ENCODE data around the gene TGFB1I1. TPM values are rescaled to one million over a fixed set of nuclear protein-coding genes. Genes with fewer than 3 reads are reported as not detected.

Gene TGFB1I1
- total and polyA plus RNA-seq, 2 of the 13 experiments (the other 11 are each of a cell fraction or from before 2014, with no cell fraction given) = 0.80 to 2.9 TPM

DNA sequence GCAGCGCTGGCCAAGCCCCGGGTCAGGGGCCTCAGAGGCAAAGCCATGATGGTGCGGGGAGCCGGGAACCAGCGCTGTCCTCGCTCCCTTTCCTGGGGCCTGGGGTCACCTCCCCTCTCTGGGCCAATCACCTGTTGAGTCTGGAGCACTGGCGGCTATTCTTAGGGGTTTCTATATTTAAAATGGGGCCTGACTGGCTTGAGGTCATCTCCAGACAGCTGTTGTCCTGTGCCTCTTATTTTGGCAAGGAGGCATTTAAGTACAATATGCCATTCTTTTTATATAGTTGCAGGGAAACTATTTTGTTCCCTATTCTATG lies 43.7 kb upstream of the TGFB1I1 start, which contains the start of gene COX6A2:
TSS of gene COX6A2 (minus strand) at position 82 of the 319 bp plus-strand sequence. CDS start at position 47, 35 bp downstream.
- no peaks in the 10 kb centered on the region for H3K9me3 ChIP-seq (ENCODE audit: low read length)
- no peak for ATAC-seq
- no peak within 1 kb of the TSS for H3K9ac ChIP-seq (ENCODE audit: insufficient read depth, low read depth, low read length)
- no peak within 1 kb of the TSS for H3K27ac ChIP-seq (ENCODE audit: extremely low read length, insufficient read depth, low read length)
- H3K4me1 ChIP-seq (ENCODE audit: insufficient read depth, low read length) = no peaks in the 10 kb centered on the region
- no TSS peak for BruUV-seq (replicated peaks)
- in situ Hi-C loops (cut with HindIII; ENCODE audit: extremely low pct_ligation_motif_present, low pct_unique_long_range_greater_than_20kb) = loop anchor here (25.0 kb wide), 1 partner anchor 216 kb away; the partner anchor contains the start of genes PYCARD, PYDC1 and TRIM72
- DNase-seq (ENCODE audit: low spot score) = no peak
- WGBS (ENCODE audit: low lambda C conversion rate) = 80% methylated on average over 7 of the region's 7 CpGs
- H3K4me3 ChIP-seq (replicated peaks in 1 of 3; ENCODE audit: insufficient read depth in 1 of 3, low read depth in 2 of 3, low read length in 3 of 3) = no peak within 1 kb of the TSS
- TF ChIP-seq ZNF616 (CRISPR knock-in tag; IDR thresholded peaks at IDR 0.05; ENCODE audit: low read depth) (no peak), GLMP (CRISPR knock-in tag; IDR thresholded peaks at IDR 0.05; ENCODE audit: borderline replicate concordance) (no peak), IRF9 (CRISPR knock-in tag; IDR thresholded peaks at IDR 0.05; ENCODE audit: borderline replicate concordance) (no peak), CEBPZ (IDR thresholded peaks at IDR 0.05; ENCODE audit: low read length) (no peak), ZNF770 (CRISPR knock-in tag; IDR thresholded peaks at IDR 0.05) (no peak), ZNF354B (CRISPR knock-in tag; IDR thresholded peaks at IDR 0.05) (no peak), HNRNPK (IDR thresholded peaks at IDR 0.05; ENCODE audit: low read depth, low read length, poor library complexity, severe bottlenecking) (no peak), PHF20 (CRISPR knock-in tag; IDR thresholded peaks at IDR 0.05) (no peak), CHD2 (IDR thresholded peaks at IDR 0.05; ENCODE audit: low read depth, low read length) (no peak), ZSCAN25 (CRISPR knock-in tag; IDR thresholded peaks at IDR 0.05) (no peak), SETDB1 (CRISPR knock-in tag; IDR thresholded peaks at IDR 0.05; ENCODE audit: borderline replicate concordance) (no peak), TFDP1 (CRISPR knock-in tag; IDR thresholded peaks at IDR 0.05; ENCODE audit: borderline replicate concordance) (no peak)
- TF ChIP-seq, protein P1, sequence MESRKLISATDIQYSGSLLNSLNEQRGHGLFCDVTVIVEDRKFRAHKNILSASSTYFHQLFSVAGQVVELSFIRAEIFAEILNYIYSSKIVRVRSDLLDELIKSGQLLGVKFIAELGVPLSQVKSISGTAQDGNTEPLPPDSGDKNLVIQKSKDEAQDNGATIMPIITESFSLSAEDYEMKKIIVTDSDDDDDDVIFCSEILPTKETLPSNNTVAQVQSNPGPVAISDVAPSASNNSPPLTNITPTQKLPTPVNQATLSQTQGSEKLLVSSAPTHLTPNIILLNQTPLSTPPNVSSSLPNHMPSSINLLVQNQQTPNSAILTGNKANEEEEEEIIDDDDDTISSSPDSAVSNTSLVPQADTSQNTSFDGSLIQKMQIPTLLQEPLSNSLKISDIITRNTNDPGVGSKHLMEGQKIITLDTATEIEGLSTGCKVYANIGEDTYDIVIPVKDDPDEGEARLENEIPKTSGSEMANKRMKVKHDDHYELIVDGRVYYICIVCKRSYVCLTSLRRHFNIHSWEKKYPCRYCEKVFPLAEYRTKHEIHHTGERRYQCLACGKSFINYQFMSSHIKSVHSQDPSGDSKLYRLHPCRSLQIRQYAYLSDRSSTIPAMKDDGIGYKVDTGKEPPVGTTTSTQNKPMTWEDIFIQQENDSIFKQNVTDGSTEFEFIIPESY (CRISPR knock-in tag; IDR thresholded peaks at IDR 0.05) = no peak
- H3K4me2 ChIP-seq (ENCODE audit: low read depth, low read length) = no peak within 1 kb of the TSS
- no peaks in the 10 kb centered on the region for H3K36me3 ChIP-seq (replicated peaks in 1 of 2; ENCODE audit: control insufficient read depth in 1 of 2, insufficient read depth in 2 of 2, low read length in 2 of 2)
- H2AFZ ChIP-seq (ENCODE audit: low read length) = no peak within 1 kb of the TSS
- no peaks in the 10 kb centered on the region for H4K20me1 ChIP-seq (ENCODE audit: insufficient read depth, low read length)
- CTCF ChIA-PET (ENCODE audit: low intra/inter-chr PET ratio, low total read pairs) = no interaction called here
- no peak for FAIRE-seq
- intact Hi-C loops (cut with micrococcal nuclease; ENCODE audit: unreplicated experiment) = no loop called here
- H3K79me2 ChIP-seq (ENCODE audit: insufficient read depth, low read length) = no peaks in the 10 kb centered on the region
- peaks cover 0 to 14% of the 10 kb centered on the region in 2 experiments; a peak in 4 of 5 replicates for H3K27me3 ChIP-seq (ENCODE audit: control insufficient read depth in 1 of 2, insufficient read depth in 2 of 2, low read length in 2 of 2)
- POLR2A ChIA-PET = no interaction called here
